Naive thymus-derived CD4-positive, alpha-beta T cell (primary cell): ENCODE results near the gene FAU. TPM values are rescaled to one million over a fixed set of nuclear protein-coding genes. Genes with fewer than 3 reads are reported as not detected.

ENCODE experiments used
- ATAC-seq: fragments of 150-1000 bp; cut with Tn5 transposase; 2 replicates; pipeline ENCODE4 v1.10.0; 2021; ENCODE audit warnings: mild to moderate bottlenecking, moderate library complexity
- CTCF ChIA-PET: fragments of 350-600 bp; sonication (Branson Sonifier 250); formaldehyde crosslinking; loops from one replicate; lab custom pipeline; 2021; ENCODE audit warnings: antibody characterized with exemption; lab: Charles Lee
- POLR2A ChIA-PET: fragments of 350-600 bp; sonication (Branson Sonifier 250); formaldehyde crosslinking; loops from one replicate; lab custom pipeline; 2021; ENCODE audit warnings: antibody characterized with exemption, inconsistent platforms; lab: Charles Lee
- DNase-seq, 9 donors: peaks; one replicate each; pipeline versions ENCODE4 v3.0.0 to v3.0.0-alpha.2; 2020 to 2022; ENCODE audit warnings: mixed read lengths in 1 of 9
- H3K27ac ChIP-seq: one replicate; pipeline ENCODE4 v1.7.0; 2013; ENCODE audit warnings: mild to moderate bottlenecking, low read depth, low read length, moderate library complexity
- H3K27me3 ChIP-seq, 2 donors: one replicate each; pipeline ENCODE4 v1.7.0; 2013; ENCODE audit warnings: low read length in 2 of 2, mild to moderate bottlenecking in 2 of 2, moderate library complexity in 2 of 2; ENCODE audit not compliant: control insufficient read depth in 2 of 2, insufficient read depth in 2 of 2
- H3K36me3 ChIP-seq, 3 experiments: 1 replicate in 2 of 3; 2 replicates in 1 of 3; pipeline ENCODE4 v1.7.0; 2013; ENCODE audit warnings: low read length in 3 of 3, mild to moderate bottlenecking in 3 of 3, moderate library complexity in 1 of 3; ENCODE audit not compliant: insufficient read depth in 3 of 3, control insufficient read depth in 2 of 3
- H3K4me1 ChIP-seq, 2 donors: one replicate each; pipeline ENCODE4 v1.7.0; 2013; ENCODE audit warnings: low read length in 2 of 2, mild to moderate bottlenecking in 2 of 2, moderate library complexity in 1 of 2; ENCODE audit not compliant: control insufficient read depth in 2 of 2, insufficient read depth in 2 of 2
- H3K4me3 ChIP-seq: 2 replicates; pipeline ENCODE4 v1.7.0; 2013; ENCODE audit warnings: mild to moderate bottlenecking, low read length
- H3K9me3 ChIP-seq, 3 experiments: 1 replicate in 2 of 3; 2 replicates in 1 of 3; pipeline ENCODE4 v1.7.0; 2013; ENCODE audit warnings: low read length in 3 of 3; ENCODE audit not compliant: control insufficient read depth in 2 of 3
- H3K27ac Mint-ChIP-seq, 9 donors: one replicate each; pipeline ENCODE4 v1.8.0; 2020 to 2022; ENCODE audit warnings: mixed read lengths in 9 of 9, mild to moderate bottlenecking in 8 of 9, moderate library complexity in 5 of 9, inconsistent platforms in 2 of 9
- H3K27me3 Mint-ChIP-seq, 5 donors: one replicate each; pipeline ENCODE4 v1.8.0; 2021 to 2022; ENCODE audit warnings: mixed read lengths in 5 of 5, mild to moderate bottlenecking in 1 of 5
- H3K36me3 Mint-ChIP-seq, 5 donors: one replicate each; pipeline ENCODE4 v1.8.0; 2020 to 2022; ENCODE audit warnings: mixed read lengths in 5 of 5, mild to moderate bottlenecking in 3 of 5, inconsistent platforms in 1 of 5
- H3K4me1 Mint-ChIP-seq, 7 donors: one replicate each; pipeline ENCODE4 v1.8.0; 2020 to 2022; ENCODE audit warnings: mixed read lengths in 7 of 7, mild to moderate bottlenecking in 3 of 7, inconsistent platforms in 1 of 7
- H3K4me3 Mint-ChIP-seq, 10 donors: one replicate each; pipeline ENCODE4 v1.8.0; 2020 to 2022; ENCODE audit warnings: mild to moderate bottlenecking in 10 of 10, mixed read lengths in 10 of 10, moderate library complexity in 6 of 10, inconsistent platforms in 2 of 10
- H3K9me3 Mint-ChIP-seq, 11 donors: one replicate each; pipeline ENCODE4 v1.8.0; 2020 to 2022; ENCODE audit warnings: mixed read lengths in 11 of 11, mild to moderate bottlenecking in 4 of 11, inconsistent platforms in 1 of 11, moderate library complexity in 1 of 11
- intact Hi-C, 2 donors: fragments of 100-400 bp; cut with micrococcal nuclease; formaldehyde crosslinking; loops; one replicate each; pipeline ENCODE4 v1.15.1; 2023
- polyA plus RNA-seq, 2 donors: library from polyadenylated mRNA; unstranded; fragments of 300-500 nt; fragmentation: Illumina TruSeq; gene quantifications; one replicate each; pipeline ENCODE4 v1.2.3, GENCODE V29; 2021
- total RNA-seq, 6 experiments: library from RNA in 5 of 6; stranded (reverse) in 5 of 6; gene quantifications; 1 replicate in 5 of 6; 2 replicates in 1 of 6; pipeline ENCODE4 v1.2.3 and lab custom pipeline; 2021 to 2026

The FAU gene
- total and polyA plus RNA-seq, 7 experiments from 2014 or later, result 1,053 to 1,849 (median 1,372) TPM

DNA sequence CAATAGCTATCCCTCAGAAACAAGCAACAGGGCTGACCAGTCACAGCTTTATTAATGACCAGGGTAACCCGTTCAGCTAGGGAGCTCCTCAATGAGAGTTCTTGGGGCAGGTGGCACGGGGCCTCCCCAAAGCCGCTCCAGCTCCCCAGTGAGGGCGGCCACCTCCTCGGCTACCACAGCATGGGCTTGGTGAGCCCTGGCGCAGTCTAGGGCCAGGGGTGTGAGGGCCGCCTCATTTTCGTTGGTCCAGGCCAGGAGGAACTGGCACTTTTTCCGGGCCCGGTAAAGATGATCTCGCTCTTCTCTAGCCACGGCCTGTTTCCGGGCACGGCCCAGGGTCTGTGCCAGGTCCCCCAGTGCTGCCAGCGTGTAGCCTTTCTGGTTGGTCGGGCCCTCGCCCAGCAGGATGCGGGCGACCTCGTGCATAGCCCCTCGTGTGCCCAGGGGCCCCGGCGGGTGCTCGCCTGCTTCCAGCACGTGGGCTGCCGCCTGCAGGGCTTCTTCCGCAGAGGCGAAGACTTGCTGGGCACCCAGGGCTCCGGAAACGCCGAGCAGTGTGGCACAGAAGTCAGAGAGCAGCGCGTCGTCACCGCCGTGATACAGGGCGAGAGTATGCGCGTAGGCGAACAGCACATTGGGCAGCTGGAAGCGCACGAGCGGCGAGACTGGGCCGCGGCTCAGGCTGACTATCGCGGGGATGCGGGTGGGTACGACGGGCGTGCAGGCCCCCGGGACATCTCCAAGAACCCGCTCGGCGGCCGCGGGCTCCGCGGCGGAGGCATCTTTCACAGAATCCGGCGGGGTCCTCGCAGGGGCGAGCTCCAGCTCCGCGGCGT, 5.3 kb downstream of the FAU start:
- POLR2A ChIA-PET, result interaction anchor here (0.6 to 9.9 kb wide), 20 partner anchors 13 to 372 kb away, joined by 3 to 237 read pairs (median 4); partner anchors contain the start of genes MEN1, RASGRP2, SAC3D1 and SF1
- ATAC-seq (peak; percentile 12), DNase-seq (peak in 8 of 9 donors; percentile 50 to 71 (median 64))
- Histone ChIP-seq H3K4me1 (peaks cover 28 to 37% of the 10 kb centered on the region in 2 donors), H3K27me3 (no peaks in the 10 kb centered on the region), H3K4me3 (peak overlapping the region; percentile 92), H3K36me3 (peaks cover 16 to 41% (median 19%) of the 10 kb centered on the region in 3 experiments), H3K27ac (peak overlapping the region; percentile 87), H3K9me3 (no peaks in the 10 kb centered on the region)
- intact Hi-C loops, result loop anchor here (1.0 to 10.0 kb wide), 19 partner anchors 18 to 499 kb away; partner anchors contain the start of genes ATG2A (in 2 of the 2), CDCA5 (in 2 of the 2), RASGRP2 (in 2 of the 2) and SF1 (in 2 of the 2)
- H3K9me3 Mint-ChIP-seq, result peaks cover 0 to 2% (median 0%) of the 10 kb centered on the region in 11 donors
- peak overlapping the region; percentile 86 to 100 (median 93) for H3K27ac Mint-ChIP-seq
- CTCF ChIA-PET, result interaction anchor here (0.6 to 1.7 kb wide), 8 partner anchors 12 to 165 kb away, joined by 3 to 5 read pairs (median 3); partner anchors contain the start of gene ARL2
- H3K4me1 Mint-ChIP-seq, result peaks cover 19 to 70% (median 51%) of the 10 kb centered on the region in 7 donors
- peak overlapping the region; percentile 90 to 95 (median 92) for H3K4me3 Mint-ChIP-seq
- no peaks in the 10 kb centered on the region for H3K27me3 Mint-ChIP-seq
- peaks cover 0 to 24% (median 19%) of the 10 kb centered on the region in 5 donors for H3K36me3 Mint-ChIP-seq

- Histone ChIP-seq H3K4me1 (peaks cover 31 to 37% of the 10 kb centered on the region in 2 donors), H3K36me3 (peaks cover 13 to 35% (median 14%) of the 10 kb centered on the region in 3 experiments), H3K9me3 (no peaks in the 10 kb centered on the region), H3K27me3 (no peaks in the 10 kb centered on the region), H3K27ac (peak overlapping the region; percentile 87), H3K4me3 (no peak overlapping the region)
- intact Hi-C loops, result loop anchor here (2.0 to 10.0 kb wide), 5 partner anchors 89 to 371 kb away; partner anchors contain the start of genes RASGRP2 (in 2 of the 2), CDC42EP2 (in 1 of the 2), SF1 (in 1 of the 2) and SNX15 (in 1 of the 2)
- no peak for DNase-seq
- H3K27ac Mint-ChIP-seq, result peak overlapping the region in 7 of 9 donors; percentile 25 to 100 (median 60)
- H3K9me3 Mint-ChIP-seq, result peaks cover 0 to 2% (median 0%) of the 10 kb centered on the region in 11 donors
- peaks cover 17 to 70% (median 53%) of the 10 kb centered on the region in 7 donors for H3K4me1 Mint-ChIP-seq
- ChIA-PET CTCF (interaction anchor here (1.7 kb wide), 1 partner anchor 103 kb away, joined by 4 read pairs; no protein-coding TSS in a partner anchor), POLR2A (interaction anchor here (0.6 to 9.9 kb wide), 10 partner anchors 13 to 252 kb away, joined by 3 to 237 read pairs (median 4); partner anchors contain the start of genes SAC3D1, SYVN1 and VPS51)
- peaks cover 0 to 19% (median 15%) of the 10 kb centered on the region in 5 donors for H3K36me3 Mint-ChIP-seq
- H3K4me3 Mint-ChIP-seq, result peak overlapping the region; percentile 20 to 95 (median 52)
- ATAC-seq, result no peak
- H3K27me3 Mint-ChIP-seq, result no peaks in the 10 kb centered on the region
These were observed 6.4 kb downstream of the FAU start for GRCh38 chr11:65115361-65116082.

- DNase-seq (no peak), ATAC-seq (no peak)
- Histone ChIP-seq H3K4me1 (peaks cover 33 to 39% of the 10 kb centered on the region in 2 donors), H3K27ac (peak overlapping the region; percentile 17), H3K27me3 (no peaks in the 10 kb centered on the region), H3K36me3 (peaks cover 5 to 28% (median 7%) of the 10 kb centered on the region in 3 experiments), H3K4me3 (no peak overlapping the region), H3K9me3 (no peaks in the 10 kb centered on the region)
- CTCF ChIA-PET, result interaction anchor here (1.1 kb wide), 1 partner anchor 17 kb away, joined by 4 read pairs; no protein-coding TSS in a partner anchor
- peak overlapping the region in 6 of 9 donors; percentile 36 to 100 (median 78) for H3K27ac Mint-ChIP-seq
- H3K9me3 Mint-ChIP-seq, result peaks cover 0 to 2% (median 0%) of the 10 kb centered on the region in 11 donors
- peaks cover 0 to 13% (median 11%) of the 10 kb centered on the region in 5 donors for H3K36me3 Mint-ChIP-seq
- intact Hi-C loops, result loop anchor here (5.0 to 10.0 kb wide), 4 partner anchors 72 to 398 kb away; partner anchors contain the start of genes CDC42EP2 (in 1 of the 2), RASGRP2 (in 1 of the 2) and SAC3D1 (in 1 of the 2)
- H3K4me1 Mint-ChIP-seq, result peaks cover 17 to 68% (median 50%) of the 10 kb centered on the region in 7 donors
- no peaks in the 10 kb centered on the region for H3K27me3 Mint-ChIP-seq
- POLR2A ChIA-PET, result interaction anchor here (0.5 to 7.5 kb wide), 11 partner anchors 7 to 431 kb away, joined by 3 to 98 read pairs (median 4); partner anchors contain the start of genes ARL2, FAU, MRPL49 and SAC3D1
- peak overlapping the region in 5 of 10 donors; percentile 29 to 97 (median 89) for H3K4me3 Mint-ChIP-seq
These were observed 7.3 kb downstream of the FAU start for GRCh38 chr11:65114538-65115171.

- Histone ChIP-seq H3K27me3 (no peaks in the 10 kb centered on the region), H3K4me3 (no peak overlapping the region), H3K27ac (peak overlapping the region; percentile 74), H3K36me3 (peaks cover 4 to 28% (median 4%) of the 10 kb centered on the region in 3 experiments), H3K9me3 (no peaks in the 10 kb centered on the region), H3K4me1 (peaks cover 33 to 39% of the 10 kb centered on the region in 2 donors)
- Mint-ChIP-seq H3K27ac (peak overlapping the region; percentile 41 to 100 (median 84)), H3K36me3 (peaks cover 0 to 12% (median 11%) of the 10 kb centered on the region in 5 donors), H3K9me3 (peaks cover 0 to 2% (median 0%) of the 10 kb centered on the region in 11 donors), H3K4me3 (peak overlapping the region; percentile 31 to 97 (median 88)), H3K4me1 (peaks cover 17 to 64% (median 46%) of the 10 kb centered on the region in 7 donors), H3K27me3 (no peaks in the 10 kb centered on the region)
- POLR2A ChIA-PET, result interaction anchor here (0.5 to 7.5 kb wide), 8 partner anchors 8 to 431 kb away, joined by 3 to 98 read pairs (median 6); partner anchors contain the start of genes ARL2, FAU, MRPL49 and SYVN1
- intact Hi-C loops, result loop anchor here (5.0 to 10.0 kb wide), 4 partner anchors 72 to 398 kb away; partner anchors contain the start of genes CDC42EP2 (in 1 of the 2), RASGRP2 (in 1 of the 2) and SAC3D1 (in 1 of the 2)
- DNase-seq (no peak), ATAC-seq (no peak)
- CTCF ChIA-PET, result interaction anchor here (0.9 to 4.1 kb wide), 3 partner anchors 7 to 24 kb away, joined by 3 to 48 read pairs (median 4); partner anchors contain the start of genes FAU and MRPL49
These were observed 8.1 kb downstream of the FAU start for GRCh38 chr11:65113839-65114238.

DNA sequence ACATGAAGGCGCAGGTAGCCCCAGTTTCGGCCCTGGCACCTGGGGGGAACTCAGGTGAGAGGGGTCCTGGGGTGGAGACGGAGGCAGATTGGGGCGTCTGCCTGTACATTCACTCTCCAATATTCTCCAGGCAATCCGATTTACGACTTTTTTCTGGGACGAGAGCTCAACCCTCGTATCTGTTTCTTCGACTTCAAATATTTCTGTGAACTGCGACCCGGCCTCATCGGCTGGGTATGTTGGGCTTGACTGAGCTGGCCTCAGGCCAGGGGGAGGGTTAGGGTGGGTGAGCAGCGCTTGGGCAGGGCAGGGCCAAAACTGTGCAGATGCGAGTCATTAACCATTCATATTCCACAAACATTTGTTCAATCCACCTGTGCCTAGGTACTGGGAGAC, 8.6 kb downstream of the FAU start:
- H3K36me3 ChIP-seq, result peaks cover 0 to 27% (median under 1%) of the 10 kb centered on the region in 3 experiments
- H3K4me3 ChIP-seq, result peak overlapping the region; percentile 83
- peak overlapping the region; percentile 76 to 100 (median 84) for H3K27ac Mint-ChIP-seq
- H3K9me3 Mint-ChIP-seq, result no peaks in the 10 kb centered on the region
- intact Hi-C loops, result loop anchor here (5.0 to 10.0 kb wide), 4 partner anchors 71 to 399 kb away; partner anchors contain the start of genes CDC42EP2 (in 1 of the 2), RASGRP2 (in 1 of the 2) and SAC3D1 (in 1 of the 2)
- H3K4me3 Mint-ChIP-seq, result peak overlapping the region; percentile 83 to 97 (median 89)
- no peaks in the 10 kb centered on the region for H3K9me3 ChIP-seq
- peaks cover 0 to 8% (median 6%) of the 10 kb centered on the region in 5 donors for H3K36me3 Mint-ChIP-seq
- no peaks in the 10 kb centered on the region for H3K27me3 Mint-ChIP-seq
- H3K27ac ChIP-seq, result peak overlapping the region; percentile 74
- H3K27me3 ChIP-seq, result no peaks in the 10 kb centered on the region
- DNase-seq (no peak), ATAC-seq (no peak)
- CTCF ChIA-PET, result interaction anchor here (0.7 to 4.1 kb wide), 4 partner anchors 8 to 31 kb away, joined by 3 to 48 read pairs (median 3); partner anchors contain the start of genes FAU and MRPL49
- POLR2A ChIA-PET, result interaction anchor here (1.0 to 7.5 kb wide), 7 partner anchors 8 to 369 kb away, joined by 4 to 98 read pairs (median 8); partner anchors contain the start of genes ARL2, FAU, MRPL49 and RASGRP2
- H3K4me1 Mint-ChIP-seq, result peaks cover 17 to 59% (median 41%) of the 10 kb centered on the region in 7 donors
- H3K4me1 ChIP-seq, result peaks cover 33 to 39% of the 10 kb centered on the region in 2 donors
